Adipose tissue (tissue), 3 donors: ENCODE data around the gene TRIP13. TPM values are rescaled to one million over a fixed set of nuclear protein-coding genes. Genes with fewer than 3 reads are reported as not detected.
"Not testable (repeated sequence)": the region's sequence is repeated elsewhere in the genome, so short reads cannot be mapped to it uniquely, and the experiment has no call there.

ENCODE experiments used
- H3K27ac ChIP-seq: one replicate; pipeline ENCODE4 v1.5.1; 2013; ENCODE audit warnings: low read depth, low read length
- WGBS, 3 donors: extraction: QIAGEN DNeasy Blood & Tissue Kit; methylation state at CpG; one replicate each; pipeline ENCODE4 v1.1.7; 2013; 5-methylcytosine and 5-hydroxymethylcytosine counted together
- polyA plus RNA-seq, 3 donors: library from polyadenylated mRNA; stranded (reverse); fragments of 200-250 nt; gene quantifications; one replicate each; pipeline ENCODE4 v1.2.3, GENCODE V29; 2013
- donor health status: healthy with polysubstance abuse.
- donor health status: Bipolar disorder and iron deficiency.
- donor health status: healthy.

The TRIP13 gene
- polyA plus RNA-seq: 1 to 10 TPM in 2 of 3 donors, under 1 TPM in 1; 0.58 to 1.5 (median 1.5) TPM

- WGBS, 3 donors: 0% methylated on average over 73 to 91 of the region's 91 CpGs
- H3K27ac ChIP-seq: no peak within 1 kb of the TSS
Measured at GRCh38 chr5:892394-893136, at the start of gene TRIP13, which contains the start of gene BRD9. TRIP13 (plus strand) TSS chr5:892884; CDS start chr5:892999, 115 bp downstream. BRD9 (minus strand) TSS chr5:892801; CDS start chr5:892657, 144 bp downstream.

- H3K27ac ChIP-seq: not testable (repeated sequence)
- 91 to 95% (median 94%) methylated on average over 7 to 15 of the region's 26 CpGs for WGBS, 3 donors
Measured at GRCh38 chr5:843371-843770, 49.3 kb upstream of the TRIP13 start.

- 75 to 93% (median 89%) methylated on average over 19 to 22 of the region's 22 CpGs for WGBS, 3 donors
- not testable (repeated sequence) for H3K27ac ChIP-seq
Measured at GRCh38 chr5:843926-844325, 48.8 kb upstream of the TRIP13 start.

GRCh38 chr5:844426-844825, 48.3 kb upstream of the TRIP13 start:
- H3K27ac ChIP-seq: not testable (repeated sequence)
- 91 to 95% (median 93%) methylated on average over 12 to 14 of the region's 16 CpGs for WGBS, 3 donors

- H3K27ac ChIP-seq: not testable (repeated sequence)
- 85 to 91% (median 90%) methylated on average over 12 to 14 of the region's 21 CpGs for WGBS, 3 donors
Measured at GRCh38 chr5:845031-845675, 47.5 kb upstream of the TRIP13 start.

- H3K27ac ChIP-seq: not testable (repeated sequence)
- WGBS, 3 donors: 80 to 90% (median 85%) methylated on average over 20 to 25 of the region's 35 CpGs
Measured at GRCh38 chr5:845676-846601, 46.7 kb upstream of the TRIP13 start.

- not testable (repeated sequence) for H3K27ac ChIP-seq
- WGBS, 3 donors: 85 to 86% (median 86%) methylated on average over 18 of the region's 18 CpGs
Measured at GRCh38 chr5:846602-847091, 46.0 kb upstream of the TRIP13 start.

GRCh38 chr5:847212-847611, 45.5 kb upstream of the TRIP13 start:
- not testable (repeated sequence) for H3K27ac ChIP-seq
- WGBS, 3 donors: 88 to 96% (median 96%) methylated on average over 5 to 9 of the region's 18 CpGs

GRCh38 chr5:847736-848135, 44.9 kb upstream of the TRIP13 start:
- H3K27ac ChIP-seq: not testable (repeated sequence)
- WGBS, 3 donors: 96 to 100% (median 97%) methylated on average over 4 to 5 of the region's 7 CpGs

GRCh38 chr5:848671-849111, 44.0 kb upstream of the TRIP13 start:
- 90 to 95% (median 92%) methylated on average over 13 to 14 of the region's 14 CpGs for WGBS, 3 donors
- no peak overlapping the region for H3K27ac ChIP-seq

- 53 to 77% (median 68%) methylated on average over 20 of the region's 20 CpGs for WGBS, 3 donors
- no peak overlapping the region for H3K27ac ChIP-seq
Measured at GRCh38 chr5:849651-850301, 42.9 kb upstream of the TRIP13 start.

GRCh38 chr5:850511-851006, 42.1 kb upstream of the TRIP13 start, which contains the start of gene ZDHHC11:
ZDHHC11 (minus strand) TSS chr5:850986; CDS start chr5:850602, 384 bp downstream.
- H3K27ac ChIP-seq: no peak within 1 kb of the TSS
- WGBS, 3 donors: 51 to 70% (median 54%) methylated on average over 27 of the region's 27 CpGs

GRCh38 chr5:851076-851475, 41.6 kb upstream of the TRIP13 start:
- WGBS, 3 donors: 44 to 65% (median 59%) methylated on average over 19 of the region's 19 CpGs
- H3K27ac ChIP-seq: no peak overlapping the region

- H3K27ac ChIP-seq: no peak overlapping the region
- WGBS, 3 donors: 71 to 84% (median 78%) methylated on average over 16 of the region's 16 CpGs
Measured at GRCh38 chr5:851553-851952, 41.1 kb upstream of the TRIP13 start.

GRCh38 chr5:852018-852417, 40.7 kb upstream of the TRIP13 start:
- no peak overlapping the region for H3K27ac ChIP-seq
- 47 to 55% (median 51%) methylated on average over 5 of the region's 5 CpGs for WGBS, 3 donors

GRCh38 chr5:852431-853401, 40.0 kb upstream of the TRIP13 start:
- H3K27ac ChIP-seq: no peak overlapping the region
- WGBS, 3 donors: 87 to 94% (median 89%) methylated on average over 53 to 55 of the region's 55 CpGs
